Measurements from ENCODE around the gene BABAM2.

The BABAM2 gene

DNA sequence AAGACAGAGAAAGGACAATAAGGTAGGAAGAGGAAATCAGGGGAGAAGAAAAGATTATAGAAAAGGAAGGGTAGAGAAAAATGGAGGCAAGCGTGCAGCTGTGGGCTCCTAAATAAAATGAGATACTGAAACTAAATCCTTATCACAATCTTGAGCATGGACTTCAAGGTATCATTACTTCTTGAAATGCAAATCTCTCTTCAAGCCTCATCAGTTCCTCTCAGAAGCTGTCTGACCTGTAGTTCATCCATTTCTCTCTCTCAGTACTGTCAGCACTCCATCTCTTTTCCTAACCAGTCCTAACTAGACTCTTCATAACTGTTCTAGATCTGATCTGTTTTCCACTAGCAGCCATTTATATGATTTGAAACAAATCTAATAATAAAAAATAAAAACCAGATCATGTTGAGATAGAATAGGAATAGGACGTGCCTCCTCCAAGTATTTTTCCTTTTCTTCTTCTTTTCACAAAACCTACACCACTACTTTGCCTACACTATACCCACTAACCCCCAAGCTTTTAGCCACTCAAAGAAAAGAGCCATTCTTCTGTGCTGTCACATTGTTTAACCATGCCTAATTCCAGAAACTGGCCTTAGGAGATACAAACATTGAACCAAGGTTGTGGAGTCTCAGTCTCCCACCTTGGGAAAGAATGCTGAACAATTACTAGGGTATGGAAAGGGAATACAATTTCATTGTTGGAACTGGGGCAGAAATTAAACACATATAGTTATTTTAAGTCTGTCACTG, 21.1 kb downstream of the BABAM2 start:
- DNase-seq (ENCODE audit: low read depth): no peak

DNA sequence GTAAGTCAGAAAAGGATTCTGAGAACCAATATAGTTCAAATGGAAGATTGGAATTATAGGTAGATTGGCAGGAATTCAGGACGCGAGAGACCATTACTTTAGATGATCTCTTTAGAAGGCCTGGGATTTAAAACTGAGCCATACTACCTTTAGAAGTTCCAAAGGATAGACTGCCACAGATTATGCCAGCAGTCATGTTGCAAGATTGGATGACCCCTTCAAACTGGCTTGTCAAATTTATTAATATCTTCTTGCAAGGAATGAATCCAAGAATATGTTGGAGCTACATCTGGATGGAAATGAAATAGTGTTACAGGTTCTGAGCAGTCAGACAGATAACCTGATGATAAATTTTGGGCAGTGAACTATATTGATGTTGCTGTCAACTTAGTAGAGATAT, 22.0 kb downstream of the BABAM2 start:
- DNase-seq (ENCODE audit: low read depth): no peak

DNA sequence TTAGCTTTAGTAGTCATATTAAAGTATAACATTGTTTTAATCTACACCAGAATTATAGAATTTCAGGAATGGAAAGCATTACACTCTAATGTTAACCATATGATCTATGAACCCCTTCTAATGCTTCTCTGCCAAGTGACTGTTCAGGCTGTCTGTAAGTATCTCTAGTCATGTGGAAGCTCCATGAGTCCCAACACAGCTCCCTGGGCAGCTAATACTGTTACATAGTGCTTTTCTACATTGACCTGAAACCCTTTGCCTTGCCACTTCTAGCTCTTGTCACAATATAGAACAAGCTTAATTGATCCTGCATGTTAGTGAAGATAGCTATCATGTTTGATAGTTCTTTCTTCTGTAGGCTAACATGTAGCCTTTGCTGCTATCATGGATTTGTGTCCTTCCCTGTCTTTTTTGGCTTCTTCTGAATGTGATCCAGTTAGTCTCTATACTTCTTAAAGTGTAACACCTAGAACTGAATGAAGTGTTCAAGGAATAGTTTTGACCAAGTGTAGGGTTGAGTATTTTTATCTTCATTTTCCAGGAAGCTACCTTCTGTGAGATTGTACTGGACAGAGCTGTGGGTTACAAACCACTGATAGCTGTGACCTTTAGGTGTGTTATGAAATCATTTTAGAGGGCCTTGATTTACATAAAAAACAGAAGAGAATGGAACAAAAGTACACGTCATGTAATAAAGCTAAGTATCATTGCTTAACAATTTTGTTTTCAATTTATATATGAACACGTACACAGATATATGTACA, 23.7 kb downstream of the BABAM2 start:
- no peak for DNase-seq (ENCODE audit: low read depth)

DNA sequence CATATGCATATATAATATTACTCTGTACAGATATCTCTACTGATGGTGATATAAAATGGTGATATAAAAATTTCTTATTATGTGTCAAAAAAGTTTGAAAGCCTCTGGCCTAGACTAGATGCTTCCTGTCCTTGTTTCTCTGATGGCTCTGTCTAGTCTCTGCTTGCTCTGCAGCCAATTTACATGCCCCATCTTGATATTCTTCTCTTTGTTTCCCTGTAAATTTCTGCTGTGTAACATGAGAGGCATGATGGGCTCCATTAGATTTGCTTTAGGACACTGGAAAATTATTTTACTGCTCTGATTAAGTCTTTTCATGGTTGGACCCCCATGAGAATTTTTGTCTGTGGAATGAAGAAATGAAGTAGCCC, 24.3 kb downstream of the BABAM2 start:
- no peak for DNase-seq (ENCODE audit: low read depth)

DNA sequence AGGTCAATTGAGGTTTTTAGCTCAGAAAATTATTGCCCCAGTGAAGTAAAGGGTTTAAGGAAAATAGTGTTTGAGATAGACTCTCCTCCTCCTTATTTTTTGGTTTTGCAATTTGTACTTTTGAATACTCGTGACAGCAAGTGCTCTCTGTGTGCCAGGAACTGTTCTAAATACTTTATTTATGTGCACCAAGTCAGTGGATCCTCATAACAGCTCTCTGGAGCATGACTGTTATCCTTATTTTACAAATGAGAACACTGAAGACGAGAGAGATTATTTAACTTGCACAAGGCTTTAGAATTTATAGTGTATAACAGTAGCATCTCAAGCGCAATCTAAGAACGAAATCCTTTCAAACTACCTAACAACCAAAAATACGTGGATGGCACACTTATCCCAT, 24.7 kb downstream of the BABAM2 start:
- no peak for DNase-seq (ENCODE audit: low read depth)

DNA sequence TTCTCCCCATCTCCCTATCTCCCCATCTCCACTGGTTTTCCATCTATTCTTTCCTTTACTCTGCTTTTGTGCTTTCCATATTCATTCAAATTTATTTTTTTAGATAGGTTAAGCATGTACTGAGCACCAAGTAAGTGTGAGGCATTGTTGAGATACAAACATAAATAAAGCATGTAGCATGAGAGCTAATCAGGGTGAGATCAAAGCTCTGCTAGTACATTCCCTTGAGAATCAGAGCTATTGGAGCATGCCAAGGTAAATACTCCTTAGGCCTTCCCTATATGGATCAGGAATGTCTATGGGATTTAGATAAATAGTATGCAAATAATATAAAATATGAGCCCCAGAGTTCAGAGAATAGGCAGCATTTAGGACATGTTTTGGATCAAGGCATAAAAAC, 25.3 kb downstream of the BABAM2 start:
- DNase-seq (ENCODE audit: low read depth): no peak

DNA sequence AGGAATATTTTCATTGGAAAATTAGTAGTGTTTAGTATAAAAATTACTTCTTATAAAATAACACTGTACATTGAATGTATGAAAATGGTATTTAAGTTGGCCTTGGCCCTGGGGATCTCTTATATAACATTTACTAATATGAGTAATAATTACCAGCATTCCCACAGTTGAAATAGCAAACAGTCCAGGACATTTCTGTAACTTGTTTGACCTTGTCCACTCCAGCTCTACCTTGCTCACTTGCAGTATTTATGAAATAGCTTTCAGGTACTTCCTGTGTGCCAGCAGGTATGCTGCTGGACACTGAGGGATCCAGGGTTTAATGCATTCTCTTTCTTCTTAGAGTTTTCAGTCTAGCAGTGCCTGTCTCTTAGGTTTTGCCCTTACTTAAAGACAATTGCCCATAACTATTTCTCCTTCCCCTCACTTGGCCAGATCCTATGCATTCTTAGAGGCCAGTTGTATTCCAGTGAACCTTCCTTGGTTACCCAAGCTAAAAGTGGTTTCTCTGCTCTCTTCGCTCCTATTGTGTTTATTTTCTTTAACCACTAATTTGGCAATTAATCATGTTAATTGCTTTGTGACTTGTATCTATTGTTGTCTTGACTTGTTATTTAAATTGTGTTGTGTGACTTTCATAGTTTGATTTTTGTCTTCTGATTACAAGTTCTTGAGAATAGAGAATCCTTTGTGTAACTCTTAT, 25.9 kb downstream of the BABAM2 start:
- DNase-seq (ENCODE audit: low read depth): no peak

DNA sequence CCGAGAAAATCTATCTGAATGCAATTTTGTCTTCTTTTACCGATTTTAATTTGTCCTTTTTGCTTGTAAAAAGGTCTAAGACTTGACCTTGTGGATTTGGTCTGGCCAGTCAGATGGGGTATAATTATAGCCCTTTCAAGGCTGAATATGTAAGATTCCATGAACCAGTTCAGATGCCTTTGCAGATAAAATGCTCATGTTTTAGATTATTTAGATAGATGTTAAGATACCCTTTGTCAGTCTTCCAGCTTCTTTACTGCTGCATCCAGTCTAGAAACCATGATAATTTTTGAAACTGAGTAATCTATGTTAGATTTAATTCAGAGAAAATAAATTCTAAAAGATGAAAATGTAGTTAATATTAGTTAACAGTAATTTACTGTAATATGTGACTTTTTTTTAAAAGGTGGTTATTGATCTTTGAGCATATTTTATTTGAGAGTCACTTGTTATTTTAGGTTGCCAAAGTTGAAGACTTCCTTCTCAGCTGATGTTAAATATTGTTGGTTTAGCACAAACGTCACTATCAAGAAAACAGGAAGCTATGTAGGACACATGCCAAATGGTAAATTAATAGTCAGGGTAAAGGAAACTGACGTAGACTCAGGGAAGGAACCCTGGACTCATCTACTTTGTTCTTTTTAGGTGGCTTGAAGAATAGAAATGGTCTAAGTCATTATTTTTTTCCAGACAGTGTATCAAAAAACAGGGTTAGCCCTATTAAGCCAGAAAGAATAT, 29.8 kb downstream of the BABAM2 start:
- DNase-seq (ENCODE audit: low read depth): no peak

DNA sequence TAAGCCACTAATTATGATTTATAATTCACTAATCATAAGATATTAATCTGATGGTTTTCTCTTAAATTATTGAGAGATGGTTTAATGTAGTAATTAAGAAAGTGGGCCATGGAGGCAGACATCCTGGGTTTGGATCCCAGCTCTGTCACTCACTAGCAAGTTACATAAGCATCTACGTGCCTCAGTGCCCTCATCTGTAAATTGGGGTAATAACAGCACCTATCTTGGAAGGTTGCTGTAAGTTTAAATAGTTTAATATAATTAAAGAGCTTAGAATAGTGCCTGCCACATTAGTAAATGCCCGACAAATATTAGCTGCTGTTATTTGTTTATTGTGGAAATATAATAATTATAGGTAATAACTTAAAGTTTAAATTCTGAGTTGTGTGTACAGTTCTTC, 30.9 kb downstream of the BABAM2 start:
- DNase-seq (ENCODE audit: low read depth): no peak

DNA sequence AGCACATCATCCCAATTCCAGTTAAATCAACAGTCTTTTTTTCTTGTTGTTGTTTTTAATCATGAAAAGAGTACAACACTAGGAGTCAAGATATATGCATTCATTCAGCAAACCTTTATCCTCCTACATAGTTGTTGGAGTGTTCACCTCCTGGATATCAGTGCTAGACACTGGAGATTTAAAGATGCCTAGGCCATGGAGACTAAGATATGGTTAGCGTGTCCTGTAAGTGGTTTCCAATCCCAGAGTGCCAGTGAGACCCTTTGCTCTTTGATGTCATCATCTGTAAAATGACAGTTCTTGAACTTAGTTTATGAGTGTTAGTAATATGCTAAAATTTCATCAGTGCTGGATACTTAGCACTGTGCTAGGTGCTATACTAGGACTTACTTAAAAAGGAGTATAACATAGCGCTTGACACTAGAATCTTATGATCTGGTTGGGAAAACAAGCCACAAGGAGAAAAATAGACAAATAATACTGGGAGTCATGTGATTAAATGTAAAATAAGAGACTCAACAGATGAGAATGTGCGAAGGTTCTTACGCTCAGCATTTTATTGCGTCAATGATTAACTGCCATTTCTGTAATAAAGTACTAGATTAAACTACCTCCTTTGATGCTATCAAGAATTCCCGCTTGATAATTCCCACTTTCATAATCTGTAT, 31.5 kb downstream of the BABAM2 start:
- DNase-seq (ENCODE audit: low read depth): no peak

DNA sequence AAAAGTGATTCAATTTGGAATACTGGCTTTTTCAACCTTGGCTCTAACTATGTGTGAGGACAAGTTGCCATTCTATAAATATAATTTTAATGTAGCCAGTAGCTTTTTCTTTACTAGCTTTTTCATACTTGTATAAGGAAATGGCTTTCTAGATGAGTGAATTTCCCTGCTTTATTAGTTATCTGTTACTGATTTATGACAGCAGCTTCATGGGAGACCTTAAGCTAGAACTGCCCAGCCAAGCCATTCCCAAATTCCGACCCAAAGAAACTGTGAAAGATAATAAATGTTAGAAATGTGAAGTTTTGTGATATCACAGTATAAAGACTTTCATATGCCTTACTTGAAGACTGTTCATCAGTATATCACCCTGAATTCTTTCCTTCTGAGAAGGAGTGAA, 32.3 kb downstream of the BABAM2 start:
- DNase-seq (ENCODE audit: low read depth): no peak

DNA sequence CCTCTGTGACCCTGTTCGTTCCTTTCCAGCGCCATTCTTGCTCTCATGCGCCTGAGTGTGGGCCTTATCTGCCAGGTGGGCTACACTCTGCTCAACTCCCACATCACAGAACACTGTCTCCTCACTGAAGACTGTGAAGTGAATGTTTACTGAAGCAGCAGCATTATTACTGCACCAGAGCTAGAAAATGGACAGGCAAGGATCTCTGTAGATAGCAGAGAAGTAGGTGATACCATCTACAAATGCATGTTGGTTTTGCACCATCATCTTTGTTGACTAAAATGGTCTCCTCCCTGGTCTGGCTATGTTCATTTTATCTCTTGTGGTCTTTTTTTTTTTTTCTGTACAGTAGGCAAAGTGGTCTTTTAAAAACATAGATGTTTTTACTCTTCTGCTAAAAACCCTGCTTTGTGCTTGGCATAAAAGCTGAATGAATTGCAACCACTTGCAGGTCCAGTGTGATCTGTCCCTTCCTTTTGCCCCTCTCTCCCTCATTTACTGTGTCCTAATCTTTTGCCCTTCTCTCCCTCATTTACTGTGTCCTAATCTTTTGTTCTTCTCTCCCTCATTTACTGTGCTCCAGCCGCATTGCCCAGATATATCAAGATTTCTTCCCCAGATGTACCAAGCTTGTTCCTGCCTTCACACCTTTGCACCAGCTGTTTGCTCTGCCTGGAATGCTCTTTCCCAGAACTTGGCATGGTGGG, 35.4 kb downstream of the BABAM2 start:
- no peak for DNase-seq (ENCODE audit: low read depth)

DNA sequence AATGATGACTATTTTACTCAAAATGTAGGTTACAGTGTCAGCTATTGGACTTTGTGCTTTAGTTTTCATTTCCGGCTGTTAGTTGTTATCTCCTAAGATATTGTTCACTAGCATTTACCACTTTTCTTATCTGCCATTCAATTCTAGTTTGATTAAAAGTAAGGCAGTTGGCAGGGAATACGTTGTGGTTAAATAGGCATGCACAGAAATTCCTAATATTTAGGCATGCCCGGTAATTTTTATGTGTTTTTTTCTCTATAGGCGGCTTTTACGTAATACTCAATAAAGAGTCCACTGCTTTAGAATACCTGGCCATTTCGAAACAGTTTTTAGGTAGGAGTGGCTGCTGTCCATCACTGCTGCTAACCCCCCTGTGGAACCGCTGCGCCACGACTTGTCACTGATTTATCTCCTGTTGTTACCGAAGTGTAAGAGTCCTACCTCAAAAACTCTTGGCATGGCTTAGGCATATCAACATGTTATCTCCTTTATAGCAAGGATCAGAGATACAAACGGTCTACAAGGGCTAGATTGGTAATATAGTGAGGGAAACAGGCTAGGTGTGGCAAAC, 39.5 kb downstream of the BABAM2 start:
- DNase-seq (ENCODE audit: low read depth): no peak

DNA sequence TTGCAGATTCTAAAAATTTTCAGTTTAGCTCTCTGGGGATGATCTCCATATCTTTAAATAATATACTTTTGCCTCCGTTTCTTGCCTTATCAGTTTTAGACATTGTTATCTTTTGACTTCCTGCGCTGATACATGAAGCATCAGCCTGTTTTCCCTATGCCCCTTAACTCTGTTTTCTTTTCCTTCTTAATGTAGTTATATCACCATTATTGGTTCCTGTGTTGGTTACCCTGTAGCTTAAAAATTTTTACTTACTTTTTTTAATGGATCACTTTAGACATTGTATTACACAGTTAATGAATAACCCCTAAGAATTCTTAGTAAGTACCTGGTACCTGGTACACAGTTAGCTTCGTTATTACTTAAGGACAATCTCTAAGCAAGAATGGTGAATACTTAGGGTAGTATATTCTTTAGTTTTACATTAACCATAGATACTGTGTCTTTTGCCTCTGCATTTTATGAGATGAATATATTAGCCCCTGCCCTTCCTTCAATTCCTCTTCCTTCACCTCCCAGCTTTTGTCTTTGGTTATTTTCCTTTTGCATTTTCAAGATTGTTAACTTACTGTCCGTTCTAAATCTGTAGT, 40.9 kb downstream of the BABAM2 start:
- no peak for DNase-seq (ENCODE audit: low read depth)

DNA sequence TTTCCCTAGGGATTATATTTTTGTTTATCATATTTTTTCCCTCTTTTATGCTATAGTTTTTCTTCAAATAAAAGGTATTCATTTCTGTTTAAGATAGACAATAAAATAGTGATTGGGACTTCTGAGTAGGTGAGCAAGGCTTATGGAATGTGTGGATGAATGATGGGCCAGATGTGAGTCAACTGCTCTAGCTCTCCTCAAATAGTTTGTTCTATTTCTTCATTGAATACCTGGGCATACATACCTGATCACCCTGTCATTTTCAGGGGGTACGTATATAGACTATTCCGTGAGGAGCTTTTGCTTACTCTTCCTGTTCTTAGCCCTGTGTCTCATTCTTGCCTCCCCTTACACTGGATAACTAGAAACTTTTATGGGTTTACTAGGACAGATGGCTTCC, 41.9 kb downstream of the BABAM2 start:
- no peak for DNase-seq (ENCODE audit: low read depth)

DNA sequence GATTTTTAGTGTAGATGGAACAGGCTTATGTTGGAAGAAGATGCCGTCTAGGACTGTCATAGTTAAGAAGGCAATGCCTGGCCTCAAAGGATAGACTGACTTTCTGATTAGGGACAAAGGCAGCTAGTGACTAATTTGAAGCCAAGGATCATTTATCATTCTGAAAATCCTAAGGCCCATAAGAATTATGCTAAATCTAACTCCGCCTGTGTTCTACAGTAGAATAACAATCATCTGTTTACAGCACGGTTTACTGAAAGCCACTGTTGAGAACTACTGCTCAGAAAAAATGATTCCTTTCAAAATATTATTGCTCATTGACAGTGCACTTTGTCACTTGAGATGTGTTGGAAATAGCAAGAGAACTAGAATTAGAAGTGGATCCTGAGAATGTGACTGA, 44.5 kb downstream of the BABAM2 start:
- no peak for DNase-seq (ENCODE audit: low read depth)

DNA sequence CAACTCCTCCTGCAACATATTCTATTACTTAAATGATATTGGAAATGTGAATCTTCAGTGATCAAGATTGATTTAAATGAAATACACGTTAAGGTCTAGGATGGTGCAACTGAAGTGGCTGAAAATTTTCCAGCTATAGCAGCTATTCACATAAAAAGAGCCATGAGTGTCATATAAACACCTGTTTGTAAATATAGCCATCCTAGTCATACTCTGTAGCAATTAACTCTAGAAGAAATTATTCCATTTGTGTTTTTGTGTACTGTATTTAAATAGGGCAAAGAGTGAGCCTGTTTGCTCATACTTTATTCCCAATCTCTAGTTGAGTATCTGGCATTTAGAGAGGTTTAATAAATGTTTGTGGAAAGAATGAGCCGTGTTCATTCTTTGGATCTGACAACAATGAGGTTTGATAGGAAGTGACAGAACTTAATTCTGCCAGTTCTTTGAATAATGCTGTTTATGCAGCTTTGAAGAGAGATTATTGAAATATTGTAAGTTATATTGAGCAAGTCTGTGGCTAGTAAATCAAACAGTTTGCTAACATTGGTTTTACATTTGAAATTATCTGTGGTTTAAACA, 49.7 kb downstream of the BABAM2 start:
- DNase-seq (ENCODE audit: low read depth): no peak

DNA sequence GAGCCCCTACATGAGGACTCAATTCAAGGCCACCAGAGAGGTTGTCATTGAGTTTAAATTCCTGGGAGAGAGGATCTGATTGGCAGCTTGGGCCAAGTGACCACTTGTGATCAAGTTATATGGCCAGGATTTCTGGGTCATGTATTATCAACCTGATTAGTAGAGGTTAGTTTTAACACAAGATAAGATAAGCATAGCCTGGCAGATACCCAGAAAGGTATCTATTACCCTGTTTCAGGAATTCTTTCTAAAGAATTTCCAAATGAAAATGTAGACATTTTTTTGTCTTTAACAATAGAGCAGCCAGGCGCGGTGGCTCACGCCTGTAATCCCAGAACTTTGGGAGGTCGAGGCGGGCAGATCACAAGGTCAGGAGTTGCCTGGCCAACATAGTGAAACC, 50.5 kb downstream of the BABAM2 start:
- DNase-seq (ENCODE audit: low read depth): no peak

DNA sequence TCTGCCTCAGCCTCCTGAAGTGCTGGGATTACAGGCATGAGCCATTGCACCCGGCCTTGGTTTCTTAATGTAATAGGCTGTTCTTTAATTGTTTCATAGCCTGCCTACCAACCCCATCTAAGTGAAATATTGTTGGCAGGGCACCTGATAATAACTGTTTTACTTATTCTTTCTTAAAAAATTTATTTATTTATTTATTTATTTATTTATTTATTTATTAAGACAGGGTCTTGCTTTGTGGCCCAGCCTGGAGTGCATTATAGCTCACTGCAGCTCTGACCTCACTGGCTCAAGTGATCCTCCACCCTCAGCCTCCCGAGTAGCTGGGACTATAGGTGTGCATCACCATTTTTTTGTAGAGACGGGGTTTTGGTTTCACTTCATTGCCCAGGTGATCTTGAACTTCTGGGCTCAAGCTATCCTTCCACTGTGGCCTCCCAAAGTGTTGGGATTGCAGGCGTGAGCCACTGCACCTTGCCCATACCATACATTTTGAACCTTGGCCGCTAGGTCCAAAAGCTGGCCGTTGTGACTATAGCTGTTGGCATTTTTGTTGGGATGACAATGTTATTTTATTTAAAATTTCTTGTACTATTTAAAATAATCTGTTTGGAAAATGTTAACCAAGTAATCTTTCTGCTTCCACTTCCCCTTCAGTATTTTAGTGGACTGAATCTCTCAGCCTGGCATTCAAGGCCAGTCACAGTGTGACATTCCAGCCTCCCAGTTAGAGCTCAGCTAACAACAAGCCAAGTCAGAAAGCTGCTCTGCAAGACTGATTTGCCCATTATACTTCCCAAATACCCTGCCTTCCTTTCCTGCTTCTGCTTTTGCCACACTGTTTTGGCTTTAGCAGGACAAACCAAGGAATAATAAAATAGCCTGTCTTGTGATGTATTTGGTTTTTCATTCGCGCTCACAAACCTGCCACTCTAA, 52.4 kb downstream of the BABAM2 start:
- DNase-seq (ENCODE audit: low read depth): no peak
